Liver (tissue), 9 donors: ENCODE results near the gene CELF1. TPM values are rescaled to one million over a fixed set of nuclear protein-coding genes. Genes with fewer than 3 reads are reported as not detected.

Source experiments
- DNase-seq: peaks from one replicate; pipeline ENCODE4 v3.0.0-alpha.2; 2017; ENCODE audit warnings: low spot score
- H3K27ac ChIP-seq, 2 donors: one replicate each; pipeline ENCODE4 v1.7.0; 2013; ENCODE audit warnings: inconsistent platforms in 2 of 2, low read length in 2 of 2, control low read depth in 1 of 2, low read depth in 1 of 2, mild to moderate bottlenecking in 1 of 2
- H3K27me3 ChIP-seq, 4 donors: one replicate each; pipeline versions ENCODE4 v1.6.1 to v1.7.0; 2013; ENCODE audit warnings: low read length in 3 of 4, inconsistent platforms in 1 of 4, mild to moderate bottlenecking in 1 of 4, moderate library complexity in 1 of 4; ENCODE audit not compliant: control insufficient read depth in 4 of 4, insufficient read depth in 4 of 4
- H3K36me3 ChIP-seq, 4 donors: one replicate each; pipeline versions ENCODE4 v1.6.1 to v1.7.0; 2013; ENCODE audit warnings: low read length in 3 of 4, mild to moderate bottlenecking in 3 of 4, low read depth in 1 of 4, moderate library complexity in 1 of 4; ENCODE audit not compliant: control insufficient read depth in 4 of 4, insufficient read depth in 3 of 4
- H3K4me1 ChIP-seq, 4 donors: one replicate each; pipeline versions ENCODE4 v1.6.1 to v1.7.0; 2013; ENCODE audit warnings: low read length in 3 of 4, mild to moderate bottlenecking in 3 of 4, moderate library complexity in 1 of 4; ENCODE audit not compliant: control insufficient read depth in 4 of 4, insufficient read depth in 4 of 4
- H3K4me3 ChIP-seq, 3 donors: one replicate each; pipeline versions ENCODE4 v1.6.1 to v1.7.0; 2013; ENCODE audit warnings: low read length in 3 of 3, control low read depth in 1 of 3, low read depth in 1 of 3, mild to moderate bottlenecking in 1 of 3
- H3K9ac ChIP-seq, 2 donors: one replicate each; pipeline ENCODE4 v1.7.0; 2013; ENCODE audit warnings: low read length in 2 of 2, mild to moderate bottlenecking in 2 of 2, moderate library complexity in 2 of 2, control low read depth in 1 of 2, low read depth in 1 of 2
- H3K9me3 ChIP-seq, 4 donors: one replicate each; pipeline versions ENCODE4 v1.6.1 to v1.7.0; 2013; ENCODE audit warnings: low read length in 3 of 4; ENCODE audit not compliant: control insufficient read depth in 4 of 4
- EGR1 ChIP-seq, 2 donors: IDR thresholded peaks; 2 replicates each; pipeline ENCODE4 v1.6.1; 2016 to 2018; ENCODE audit warnings: antibody characterized with exemption in 2 of 2, low read depth in 2 of 2
- FOXA1 ChIP-seq: IDR thresholded peaks from 2 replicates; pipeline ENCODE4 v1.6.1; 2016; ENCODE audit warnings: antibody characterized with exemption
- FOXA2 ChIP-seq: IDR thresholded peaks from 2 replicates; pipeline ENCODE4 v1.6.1; 2016; ENCODE audit warnings: antibody characterized with exemption
- GABPA ChIP-seq, 2 donors: IDR thresholded peaks in 1 of 2; conservative IDR thresholded peaks in 1 of 2; 2 replicates each; pipeline ENCODE4 v1.6.1; 2016; ENCODE audit warnings: antibody characterized with exemption in 2 of 2, mild to moderate bottlenecking in 1 of 2, moderate library complexity in 1 of 2
- HNF4A ChIP-seq, 2 donors: conservative IDR thresholded peaks; 2 replicates each; pipeline ENCODE4 v1.6.1; 2016; ENCODE audit warnings: antibody characterized with exemption in 2 of 2, mild to moderate bottlenecking in 2 of 2
- RXRA ChIP-seq, 2 donors: IDR thresholded peaks; 2 replicates each; pipeline ENCODE4 v1.6.1; 2017 to 2018; ENCODE audit warnings: antibody characterized with exemption in 2 of 2, mild to moderate bottlenecking in 1 of 2
- SP1 ChIP-seq: IDR thresholded peaks from 2 replicates; pipeline ENCODE4 v1.6.1; 2018; ENCODE audit warnings: antibody characterized with exemption, mild to moderate bottlenecking
- TAF1 ChIP-seq: conservative IDR thresholded peaks from 2 replicates; pipeline ENCODE4 v1.6.1; 2016; ENCODE audit warnings: antibody characterized with exemption, mild to moderate bottlenecking
- YY1 ChIP-seq: IDR thresholded peaks from 2 replicates; pipeline ENCODE4 v1.6.1; 2016; ENCODE audit warnings: antibody characterized with exemption, mild to moderate bottlenecking
- WGBS: extraction: QIAGEN DNeasy Blood & Tissue Kit; methylation state at CpG from one replicate; pipeline ENCODE4 v1.1.7; 2013; 5-methylcytosine and 5-hydroxymethylcytosine counted together
- polyA plus RNA-seq, 2 donors: library from polyadenylated mRNA; stranded (reverse) in 1 of 2; unstranded in 1 of 2; fragments of 200-250 nt in 1 of 2; fragments of >200 nt in 1 of 2; fragmentation: Nextera tagmentation in 1 of 2; extraction: Ambion mirVana in 1 of 2; gene quantifications; one replicate each; pipeline versions ENCODE4 v1.2.1 to v1.2.3, GENCODE V29; 2013 to 2015
- total RNA-seq, 2 donors: library from RNA; depleted of rRNA; stranded (reverse); fragments of >200 nt; gene quantifications; one replicate each; pipeline ENCODE4 v1.2.3, GENCODE V29; 2014
- TF ChIP-seq, protein P1 (sequence below): IDR thresholded peaks from 2 replicates; pipeline ENCODE4 v1.6.1; 2016; ENCODE audit warnings: antibody characterized with exemption, mild to moderate bottlenecking
- TF ChIP-seq, protein P2 (sequence below): IDR thresholded peaks from 2 replicates; pipeline ENCODE4 v1.6.1; 2016; ENCODE audit warnings: antibody characterized with exemption
- TF ChIP-seq, protein P3 (sequence below): fragments of 150-350 bp; IDR thresholded peaks from 2 replicates; pipeline ENCODE4 v1.5.1; 2017; ENCODE audit warnings: improper control_type of control experiment, low read depth, low read length; ENCODE audit not compliant: missing input control
- donor health status: healthy.
- donor health status: healthy.
- donor health status: healthy.
- donor health status: healthy.
- donor health status: healthy.

The CELF1 gene
- total and polyA plus RNA-seq, 4 donors: 23.5 to 139 (median 60.3) TPM

DNA sequence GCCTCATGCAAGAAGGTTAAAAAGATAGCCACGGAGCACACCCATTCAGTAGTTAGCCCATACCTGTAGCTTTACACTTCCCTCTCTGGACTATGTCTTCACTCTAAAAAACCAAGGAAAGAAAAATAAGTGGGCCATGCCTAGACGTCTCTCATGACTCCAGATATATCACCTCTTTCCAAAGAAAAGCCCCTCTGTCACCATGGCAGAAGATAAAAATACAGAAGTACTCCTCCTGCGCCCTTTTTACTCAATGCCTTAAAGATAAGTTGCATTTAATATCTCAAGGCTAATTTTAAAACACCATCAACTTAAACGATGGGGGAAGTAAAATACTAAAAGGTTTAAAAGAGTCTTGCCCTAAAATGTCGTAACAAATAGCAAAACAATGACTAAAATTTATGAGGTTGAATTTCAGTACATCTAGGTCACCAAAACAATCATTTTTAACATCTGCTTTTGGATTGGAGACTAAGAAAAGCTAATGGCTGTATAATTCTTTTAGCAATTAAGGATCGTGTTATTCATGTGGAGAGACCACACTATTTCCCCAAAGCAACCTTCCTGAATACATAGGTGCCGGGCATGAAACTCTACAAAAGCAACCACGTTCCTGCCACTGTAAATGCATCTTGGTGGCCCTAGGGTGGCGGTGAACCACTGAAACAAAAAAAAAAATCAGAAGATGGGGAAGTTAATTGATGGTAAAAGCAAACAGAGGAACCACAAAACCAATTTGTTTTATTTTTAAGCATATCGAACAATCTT is 46.0 kb downstream of the CELF1 start:
- Histone ChIP-seq H3K9me3 (no peaks in the 10 kb centered on the region), H3K9ac (no peak overlapping the region), H3K4me3 (no peak overlapping the region), H3K36me3 (no peaks in the 10 kb centered on the region), H3K4me1 (peaks cover 10 to 47% (median 29%) of the 10 kb centered on the region in 4 donors), H3K27ac (no peak overlapping the region), H3K27me3 (no peaks in the 10 kb centered on the region)
- DNase-seq: no peak
- TF ChIP-seq FOXA2: no peak
- TF ChIP-seq, protein P1, sequence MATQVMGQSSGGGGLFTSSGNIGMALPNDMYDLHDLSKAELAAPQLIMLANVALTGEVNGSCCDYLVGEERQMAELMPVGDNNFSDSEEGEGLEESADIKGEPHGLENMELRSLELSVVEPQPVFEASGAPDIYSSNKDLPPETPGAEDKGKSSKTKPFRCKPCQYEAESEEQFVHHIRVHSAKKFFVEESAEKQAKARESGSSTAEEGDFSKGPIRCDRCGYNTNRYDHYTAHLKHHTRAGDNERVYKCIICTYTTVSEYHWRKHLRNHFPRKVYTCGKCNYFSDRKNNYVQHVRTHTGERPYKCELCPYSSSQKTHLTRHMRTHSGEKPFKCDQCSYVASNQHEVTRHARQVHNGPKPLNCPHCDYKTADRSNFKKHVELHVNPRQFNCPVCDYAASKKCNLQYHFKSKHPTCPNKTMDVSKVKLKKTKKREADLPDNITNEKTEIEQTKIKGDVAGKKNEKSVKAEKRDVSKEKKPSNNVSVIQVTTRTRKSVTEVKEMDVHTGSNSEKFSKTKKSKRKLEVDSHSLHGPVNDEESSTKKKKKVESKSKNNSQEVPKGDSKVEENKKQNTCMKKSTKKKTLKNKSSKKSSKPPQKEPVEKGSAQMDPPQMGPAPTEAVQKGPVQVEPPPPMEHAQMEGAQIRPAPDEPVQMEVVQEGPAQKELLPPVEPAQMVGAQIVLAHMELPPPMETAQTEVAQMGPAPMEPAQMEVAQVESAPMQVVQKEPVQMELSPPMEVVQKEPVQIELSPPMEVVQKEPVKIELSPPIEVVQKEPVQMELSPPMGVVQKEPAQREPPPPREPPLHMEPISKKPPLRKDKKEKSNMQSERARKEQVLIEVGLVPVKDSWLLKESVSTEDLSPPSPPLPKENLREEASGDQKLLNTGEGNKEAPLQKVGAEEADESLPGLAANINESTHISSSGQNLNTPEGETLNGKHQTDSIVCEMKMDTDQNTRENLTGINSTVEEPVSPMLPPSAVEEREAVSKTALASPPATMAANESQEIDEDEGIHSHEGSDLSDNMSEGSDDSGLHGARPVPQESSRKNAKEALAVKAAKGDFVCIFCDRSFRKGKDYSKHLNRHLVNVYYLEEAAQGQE: no peak
- 80% methylated on average over 10 of the region's 10 CpGs for WGBS

DNA sequence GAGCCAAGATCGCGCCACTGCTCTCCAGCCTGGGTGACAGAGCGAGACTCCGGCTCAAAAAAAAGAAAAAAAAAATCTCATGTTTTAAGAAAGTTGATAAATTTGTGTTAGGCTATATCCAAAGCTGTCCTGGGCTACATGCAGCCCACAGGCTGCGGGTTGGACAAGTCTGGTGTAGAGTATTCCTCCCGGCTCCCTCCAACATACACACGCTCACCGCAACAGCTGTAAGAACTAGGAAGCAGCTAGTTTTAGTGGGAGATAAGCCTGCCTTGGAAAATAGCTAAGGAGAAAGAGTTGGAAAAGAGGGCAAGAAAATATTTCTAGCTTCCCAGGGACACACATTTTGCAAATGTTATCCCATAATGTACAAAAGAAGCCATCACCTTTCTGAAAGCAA is 46.6 kb downstream of the CELF1 start:
- Histone ChIP-seq H3K27me3 (no peaks in the 10 kb centered on the region), H3K4me1 (peaks cover 8 to 47% (median 31%) of the 10 kb centered on the region in 4 donors), H3K9me3 (no peaks in the 10 kb centered on the region), H3K27ac (no peak overlapping the region), H3K4me3 (no peak overlapping the region), H3K36me3 (no peaks in the 10 kb centered on the region), H3K9ac (no peak overlapping the region)
- DNase-seq: no peak
- no peak for TF ChIP-seq SP1
- TF ChIP-seq FOXA2: no peak
- TF ChIP-seq, protein P2, sequence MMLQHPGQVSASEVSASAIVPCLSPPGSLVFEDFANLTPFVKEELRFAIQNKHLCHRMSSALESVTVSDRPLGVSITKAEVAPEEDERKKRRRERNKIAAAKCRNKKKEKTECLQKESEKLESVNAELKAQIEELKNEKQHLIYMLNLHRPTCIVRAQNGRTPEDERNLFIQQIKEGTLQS: no peak
- no peak for TF ChIP-seq FOXA1
- no peak for TF ChIP-seq GABPA (IDR thresholded peaks at IDR 0.05 in 1 of 2, conservative IDR thresholded peaks at IDR 0.05 in 1 of 2)
- no peak for TF ChIP-seq HNF4A (conservative IDR thresholded peaks at IDR 0.05)
- TF ChIP-seq EGR1 (IDR thresholded peaks at IDR 0.05; ENCODE audit: low read depth in 2 of 2): no peak
- no peak for TF ChIP-seq RXRA (IDR thresholded peaks at IDR 0.05)
- TF ChIP-seq YY1: no peak
- TF ChIP-seq, protein P1: no peak
- no peak for TF ChIP-seq TAF1
- TF ChIP-seq, protein P3, sequence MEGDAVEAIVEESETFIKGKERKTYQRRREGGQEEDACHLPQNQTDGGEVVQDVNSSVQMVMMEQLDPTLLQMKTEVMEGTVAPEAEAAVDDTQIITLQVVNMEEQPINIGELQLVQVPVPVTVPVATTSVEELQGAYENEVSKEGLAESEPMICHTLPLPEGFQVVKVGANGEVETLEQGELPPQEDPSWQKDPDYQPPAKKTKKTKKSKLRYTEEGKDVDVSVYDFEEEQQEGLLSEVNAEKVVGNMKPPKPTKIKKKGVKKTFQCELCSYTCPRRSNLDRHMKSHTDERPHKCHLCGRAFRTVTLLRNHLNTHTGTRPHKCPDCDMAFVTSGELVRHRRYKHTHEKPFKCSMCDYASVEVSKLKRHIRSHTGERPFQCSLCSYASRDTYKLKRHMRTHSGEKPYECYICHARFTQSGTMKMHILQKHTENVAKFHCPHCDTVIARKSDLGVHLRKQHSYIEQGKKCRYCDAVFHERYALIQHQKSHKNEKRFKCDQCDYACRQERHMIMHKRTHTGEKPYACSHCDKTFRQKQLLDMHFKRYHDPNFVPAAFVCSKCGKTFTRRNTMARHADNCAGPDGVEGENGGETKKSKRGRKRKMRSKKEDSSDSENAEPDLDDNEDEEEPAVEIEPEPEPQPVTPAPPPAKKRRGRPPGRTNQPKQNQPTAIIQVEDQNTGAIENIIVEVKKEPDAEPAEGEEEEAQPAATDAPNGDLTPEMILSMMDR: no peak
- WGBS: 92% methylated on average over 8 of the region's 8 CpGs
